BJ (cell line): ENCODE measurements around the gene PLK5. TPM values are rescaled to one million over a fixed set of nuclear protein-coding genes. Genes with fewer than 3 reads are reported as not detected.

Experiments used
- CTCF ChIA-PET: fragments of 350-600 bp; formaldehyde crosslinking; extraction: SDS; loops from one replicate; lab custom pipeline; 2021; ENCODE audit warnings: antibody characterized with exemption, inconsistent platforms; lab: Yijun Ruan, JAX
- POLR2A ChIA-PET: fragments of 300-600 bp; sonication (Branson Sonifier 250); formaldehyde crosslinking; extraction: SDS; loops from one replicate; lab custom pipeline; 2021; ENCODE audit warnings: antibody characterized with exemption; lab: Charles Lee
- DNase-seq: peaks from one replicate; pipeline ENCODE4 v3.0.0-alpha.2; 2011; ENCODE audit warnings: low read depth
- H3K27me3 ChIP-seq: 2 replicates; pipeline ENCODE4 v1.6.0; 2011; ENCODE audit warnings: low read length; ENCODE audit not compliant: control insufficient read depth, insufficient read depth
- H3K36me3 ChIP-seq: 2 replicates; pipeline ENCODE4 v1.5.1; 2011; ENCODE audit warnings: low read length; ENCODE audit not compliant: control insufficient read depth, insufficient read depth
- H3K4me3 ChIP-seq: 2 replicates; pipeline ENCODE4 v1.5.1; 2011; ENCODE audit warnings: low read depth, mild to moderate bottlenecking, control low read depth, low read length
- polyA plus RNA-seq: library from polyadenylated mRNA; depleted of rRNA; stranded (reverse); fragments of >200 nt; gene quantifications from 2 replicates; pipeline ENCODE4 v1.2.3, GENCODE V29; 2011
- TF ChIP-seq, protein P1 (sequence below): IDR thresholded peaks from 2 replicates; pipeline ENCODE4 v1.5.1; 2011; ENCODE audit warnings: low read depth, mild to moderate bottlenecking, control low read depth, inconsistent platforms, low read length, moderate library complexity; ENCODE audit not compliant: insufficient read depth

Gene PLK5
- polyA plus RNA-seq, 1 experiment: not detected

DNA sequence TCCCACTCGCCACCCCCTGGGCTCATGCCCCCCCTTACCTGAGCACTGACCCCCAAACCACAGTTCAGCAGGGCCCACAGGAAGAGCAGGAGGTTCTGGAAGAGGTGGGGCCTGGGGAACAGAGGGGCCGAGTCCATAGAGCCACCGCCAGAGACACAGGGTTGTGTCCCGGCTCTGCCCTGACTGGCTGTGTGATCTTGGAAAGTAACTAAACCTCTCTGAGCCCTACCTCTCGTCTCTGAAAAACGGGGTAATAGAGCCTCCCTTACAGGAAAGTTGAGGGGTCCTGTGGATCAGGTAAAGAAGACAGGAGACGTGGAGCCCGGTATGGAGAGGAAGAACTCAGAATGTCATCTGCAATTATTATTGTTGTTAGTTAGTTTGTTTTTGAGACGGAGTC is 13.1 kb upstream of the PLK5 start:
- ChIA-PET CTCF (no interaction called here), POLR2A (no interaction called here)
- no peak overlapping the region for H3K4me3 ChIP-seq
- peaks cover 2% of the 10 kb centered on the region; the same call in 1 of the 2 replicates for H3K36me3 ChIP-seq
- TF ChIP-seq, protein P1, sequence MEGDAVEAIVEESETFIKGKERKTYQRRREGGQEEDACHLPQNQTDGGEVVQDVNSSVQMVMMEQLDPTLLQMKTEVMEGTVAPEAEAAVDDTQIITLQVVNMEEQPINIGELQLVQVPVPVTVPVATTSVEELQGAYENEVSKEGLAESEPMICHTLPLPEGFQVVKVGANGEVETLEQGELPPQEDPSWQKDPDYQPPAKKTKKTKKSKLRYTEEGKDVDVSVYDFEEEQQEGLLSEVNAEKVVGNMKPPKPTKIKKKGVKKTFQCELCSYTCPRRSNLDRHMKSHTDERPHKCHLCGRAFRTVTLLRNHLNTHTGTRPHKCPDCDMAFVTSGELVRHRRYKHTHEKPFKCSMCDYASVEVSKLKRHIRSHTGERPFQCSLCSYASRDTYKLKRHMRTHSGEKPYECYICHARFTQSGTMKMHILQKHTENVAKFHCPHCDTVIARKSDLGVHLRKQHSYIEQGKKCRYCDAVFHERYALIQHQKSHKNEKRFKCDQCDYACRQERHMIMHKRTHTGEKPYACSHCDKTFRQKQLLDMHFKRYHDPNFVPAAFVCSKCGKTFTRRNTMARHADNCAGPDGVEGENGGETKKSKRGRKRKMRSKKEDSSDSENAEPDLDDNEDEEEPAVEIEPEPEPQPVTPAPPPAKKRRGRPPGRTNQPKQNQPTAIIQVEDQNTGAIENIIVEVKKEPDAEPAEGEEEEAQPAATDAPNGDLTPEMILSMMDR: no peak
- no peak for DNase-seq
- H3K27me3 ChIP-seq: no peaks in the 10 kb centered on the region

DNA sequence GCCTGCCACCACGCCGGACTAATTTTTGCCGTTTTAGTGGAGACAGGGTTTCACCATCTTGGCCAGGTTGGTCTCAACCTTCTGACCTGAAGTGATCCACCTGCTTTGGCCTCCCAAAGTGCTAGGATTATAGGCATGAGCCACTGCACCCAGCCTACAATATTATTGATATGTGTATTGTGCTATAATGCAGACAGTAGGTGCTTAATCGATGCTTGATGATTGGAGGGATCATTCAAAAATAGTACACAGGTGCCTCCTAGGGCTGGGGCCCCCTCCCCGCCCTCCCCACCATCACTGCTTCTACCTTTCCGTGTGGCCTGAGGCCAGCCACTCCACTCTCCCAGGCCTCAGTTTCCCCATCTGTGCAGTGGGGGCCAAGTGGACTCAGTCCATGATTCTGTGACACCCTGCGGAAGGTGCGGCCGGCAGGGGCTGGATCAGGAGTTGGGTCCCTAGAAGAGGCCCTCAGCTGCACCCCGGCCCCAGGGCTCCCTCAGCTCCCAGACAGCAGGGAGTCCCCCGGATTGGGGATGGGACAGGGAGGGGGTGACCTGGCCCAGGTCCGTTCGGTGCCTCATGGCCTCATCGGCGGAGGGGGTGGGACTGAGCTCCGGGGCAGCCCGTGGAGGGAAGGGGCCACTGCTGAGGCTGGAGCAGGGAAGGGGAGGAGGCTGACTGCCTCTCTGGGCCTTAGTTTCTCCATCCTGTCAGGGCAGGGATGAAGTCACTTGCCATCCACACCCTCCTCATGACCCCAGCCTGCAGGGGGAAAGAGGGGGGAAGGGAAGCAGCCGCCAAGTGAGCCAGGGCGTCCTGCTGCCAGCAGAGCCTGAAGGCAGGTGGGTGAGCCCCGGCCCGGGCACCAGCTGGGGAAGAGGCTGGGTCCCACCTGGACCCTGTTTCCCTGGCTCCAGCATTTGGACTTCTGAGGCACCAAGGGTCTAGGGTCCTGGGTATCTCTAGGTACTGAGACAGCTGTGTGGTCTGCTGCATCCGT is 12.3 kb upstream of the PLK5 start:
- TF ChIP-seq, protein P1: no peak
- no peaks in the 10 kb centered on the region for H3K27me3 ChIP-seq
- ChIA-PET POLR2A (no interaction called here), CTCF (interaction anchor here (0.8 kb wide), 1 partner anchor 68 kb away, joined by 3 read pairs; no protein-coding TSS in a partner anchor)
- H3K4me3 ChIP-seq: peak overlapping the region; percentile 71
- DNase-seq: no peak
- peaks cover 2% of the 10 kb centered on the region; the same call in 1 of the 2 replicates for H3K36me3 ChIP-seq

DNA sequence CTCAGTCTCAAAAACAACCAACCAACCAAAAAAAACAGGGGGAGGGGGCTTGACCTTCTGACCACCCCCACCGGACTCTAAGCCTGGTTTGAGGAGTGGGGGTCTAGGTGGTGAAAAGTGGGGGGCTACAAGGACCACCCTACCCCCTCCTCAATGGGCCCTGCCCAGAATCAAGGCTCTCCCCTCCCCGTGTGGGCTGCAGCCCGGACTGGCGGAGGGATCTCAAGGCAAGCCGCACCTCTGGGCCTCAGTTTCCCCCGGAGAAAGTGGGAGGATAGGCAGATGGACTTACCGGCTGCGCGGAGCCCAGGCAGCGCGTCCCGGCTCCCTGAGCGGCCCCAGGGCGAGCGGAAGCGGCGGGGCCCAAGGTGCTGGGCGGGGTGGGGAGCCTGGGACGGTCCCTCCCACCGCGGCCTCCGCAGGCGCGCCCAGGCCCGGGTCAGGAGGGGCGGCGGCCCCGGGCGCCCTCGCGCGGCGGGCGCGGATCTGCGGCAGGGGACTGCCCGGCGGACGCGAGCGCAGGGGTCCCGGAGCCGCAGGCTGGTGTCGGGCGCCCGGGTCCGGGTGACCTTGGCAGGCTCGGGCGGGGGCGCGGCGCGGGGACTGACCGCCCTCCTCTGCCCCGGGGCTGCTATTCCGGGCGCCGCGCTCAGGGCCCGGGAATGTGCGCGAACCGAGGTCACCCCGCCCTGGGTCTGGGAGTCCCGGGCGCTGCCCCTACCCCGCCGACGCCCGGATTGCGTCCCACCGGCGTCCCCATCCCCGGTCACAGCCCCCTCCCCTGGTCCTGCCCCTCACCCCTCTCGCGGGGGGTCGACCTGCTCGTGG is 11.0 kb upstream of the PLK5 start, which contains the start of gene ADAMTSL5:
Gene ADAMTSL5, minus strand, starts transcription at position 349 of the 828 bp plus-strand sequence. CDS start 2,076 bp downstream, outside the sequence.
- H3K4me3 ChIP-seq: peak within 1 kb of the TSS; percentile 71
- TF ChIP-seq, protein P1: no peak
- CTCF ChIA-PET: interaction anchor here (0.7 to 1.0 kb wide), 2 partner anchors 9 to 10 kb away, joined by 3 read pairs; no protein-coding TSS in a partner anchor
- H3K36me3 ChIP-seq: peaks cover 2% of the 10 kb centered on the region; the same call in 1 of the 2 replicates
- no peak for DNase-seq
- POLR2A ChIA-PET: no interaction called here
- no peaks in the 10 kb centered on the region for H3K27me3 ChIP-seq

DNA sequence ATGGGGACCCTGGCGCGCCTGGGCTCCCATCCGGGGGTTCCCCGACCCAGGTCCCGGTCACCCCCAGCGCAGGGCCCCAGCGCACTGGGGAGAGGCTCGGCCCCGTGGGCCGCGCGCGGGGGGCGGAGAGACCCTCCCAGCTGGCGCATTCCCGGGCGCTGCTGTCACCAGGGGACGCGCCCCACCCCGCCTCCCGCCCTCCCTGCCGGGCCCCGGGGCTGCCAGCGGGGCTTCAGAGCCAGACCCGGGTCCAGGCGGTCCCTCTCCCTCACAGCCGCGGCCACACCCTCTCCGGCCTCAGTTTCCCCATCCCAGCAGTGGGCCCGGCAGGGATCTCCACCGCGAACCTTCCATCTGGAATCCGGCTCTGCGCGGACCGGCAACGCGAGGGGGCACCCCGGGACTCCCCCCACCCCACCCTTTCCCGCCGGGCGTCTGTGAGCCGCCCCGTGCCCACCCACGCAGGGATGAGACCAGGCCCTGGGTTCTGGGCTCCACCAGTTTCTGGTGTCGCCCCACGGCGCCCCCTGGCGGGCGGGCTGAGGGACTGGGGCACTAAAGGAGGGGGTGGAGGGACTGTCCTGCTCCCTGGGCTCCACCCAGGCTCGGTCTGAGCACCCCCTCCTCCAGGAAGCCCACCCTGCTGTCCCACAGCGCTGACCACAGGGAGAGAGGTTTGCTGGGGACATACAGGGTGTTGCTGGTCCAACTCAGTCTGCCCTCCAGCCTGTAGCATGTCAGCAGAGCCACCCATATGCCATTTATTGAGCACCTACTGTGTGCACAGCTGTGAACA is 10.2 kb upstream of the PLK5 start:
- ChIA-PET POLR2A (no interaction called here), CTCF (interaction anchor here (0.7 to 1.0 kb wide), 3 partner anchors 9 to 10 kb away, joined by 3 to 4 read pairs (median 3); no protein-coding TSS in a partner anchor)
- Histone ChIP-seq H3K36me3 (peaks cover 2% of the 10 kb centered on the region; the same call in 1 of the 2 replicates), H3K27me3 (0 out of 2 replicates have a peak, but pooled peaks cover 1% of the 10 kb centered on the region), H3K4me3 (peak overlapping the region; percentile 71)
- TF ChIP-seq, protein P1: peak; percentile 93
- no peak for DNase-seq
